Thoracic aorta (tissue), 2 donors: ENCODE measurements around the gene COLQ. TPM values are rescaled to one million over a fixed set of nuclear protein-coding genes. Genes with fewer than 3 reads are reported as not detected.
"Not testable (repeated sequence)": the region's sequence is repeated elsewhere in the genome, so short reads cannot be mapped to it uniquely, and the experiment has no call there.

Experiments
- ATAC-seq: fragments of 150-250 bp; one replicate; pipeline ENCODE4 v1.8.0; 2017; ENCODE audit warnings: low read depth; ENCODE audit not compliant: insufficient number of reproducible peaks, low FRiP score
- DNase-seq: peaks from one replicate; pipeline ENCODE4 v3.0.0-alpha.2; 2020; ENCODE audit warnings: low spot score
- H3K27ac ChIP-seq, 2 donors: fragments of 200-600 bp; sonication (generic); 1 replicate in 1 of 2; 2 replicates in 1 of 2; pipeline ENCODE4 v1.5.1; 2016; ENCODE audit warnings: mild to moderate bottlenecking in 2 of 2, moderate library complexity in 2 of 2
- H3K27me3 ChIP-seq: fragments of 200-600 bp; sonication (generic); replicated peaks from 2 replicates; pipeline ENCODE4 v1.6.0; 2016; ENCODE audit warnings: mild to moderate bottlenecking; ENCODE audit not compliant: insufficient read depth
- H3K36me3 ChIP-seq: fragments of 200-600 bp; sonication (generic); one replicate; pipeline ENCODE4 v1.5.1; 2016
- H3K4me1 ChIP-seq, 2 donors: fragments of 200-600 bp; sonication (generic); 1 replicate in 1 of 2; 2 replicates in 1 of 2; pipeline versions ENCODE4 v1.5.1 to v1.6.0; 2016; ENCODE audit warnings: low read depth in 2 of 2, mild to moderate bottlenecking in 1 of 2; ENCODE audit not compliant: control insufficient read depth in 1 of 2
- H3K4me3 ChIP-seq: fragments of 200-600 bp; sonication (generic); 2 replicates; pipeline ENCODE4 v1.5.1; 2016; ENCODE audit warnings: mild to moderate bottlenecking
- H3K9me3 ChIP-seq: fragments of 200-600 bp; sonication (generic); 2 replicates; pipeline ENCODE4 v1.5.1; 2016
- CTCF ChIP-seq: fragments of 200-600 bp; sonication (generic); IDR thresholded peaks from one replicate; pipeline ENCODE4 v1.5.1; 2019; ENCODE audit warnings: antibody characterized with exemption
- total RNA-seq, 2 donors: library from RNA; depleted of rRNA; stranded (reverse); fragments of >200 nt; gene quantifications; one replicate each; pipeline versions ENCODE4 v1.1.0 to v1.2.3, GENCODE V29; 2016

COLQ gene
- total RNA-seq, 2 donors from 2014 or later, result 3.2 to 9.3 TPM

DNA sequence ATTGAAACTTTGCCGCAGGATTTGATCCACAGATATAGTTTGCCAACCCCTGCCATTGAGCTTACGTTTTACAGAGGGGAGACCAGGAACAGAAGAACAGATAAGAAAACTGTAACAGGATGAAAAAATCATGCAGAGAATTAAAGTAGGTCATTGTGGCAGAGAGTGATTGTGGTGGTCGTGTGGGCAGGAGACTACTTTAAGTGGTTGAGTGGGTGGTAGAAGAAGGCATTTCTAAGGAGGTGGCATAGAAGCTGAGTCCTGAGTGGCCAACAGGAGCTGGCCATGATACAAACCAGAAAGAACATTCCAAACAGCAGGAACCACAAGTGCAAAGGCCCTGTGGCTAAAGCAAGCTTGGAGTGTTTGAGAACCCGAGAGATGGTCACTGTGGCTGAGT lies 34.5 kb downstream of the COLQ start:
- ATAC-seq, result no peak
- Histone ChIP-seq H3K27me3 (no peaks in the 10 kb centered on the region), H3K27ac (no peak overlapping the region), H3K4me1 (no peaks in the 10 kb centered on the region), H3K36me3 (peaks cover 8% of the 10 kb centered on the region), H3K9me3 (no peaks in the 10 kb centered on the region), H3K4me3 (no peak overlapping the region)
- DNase-seq, result no peak
- TF ChIP-seq CTCF, result no peak

GRCh38 chr3:15486020-15486419 lies 35.5 kb downstream of the COLQ start:
- DNase-seq (no peak), ATAC-seq (no peak)
- H3K36me3 ChIP-seq, result peaks cover 8% of the 10 kb centered on the region
- H3K9me3 ChIP-seq, result no peaks in the 10 kb centered on the region
- no peak overlapping the region for H3K4me3 ChIP-seq
- no peak overlapping the region for H3K27ac ChIP-seq
- no peaks in the 10 kb centered on the region for H3K27me3 ChIP-seq
- no peaks in the 10 kb centered on the region for H3K4me1 ChIP-seq
- TF ChIP-seq CTCF, result no peak

DNA sequence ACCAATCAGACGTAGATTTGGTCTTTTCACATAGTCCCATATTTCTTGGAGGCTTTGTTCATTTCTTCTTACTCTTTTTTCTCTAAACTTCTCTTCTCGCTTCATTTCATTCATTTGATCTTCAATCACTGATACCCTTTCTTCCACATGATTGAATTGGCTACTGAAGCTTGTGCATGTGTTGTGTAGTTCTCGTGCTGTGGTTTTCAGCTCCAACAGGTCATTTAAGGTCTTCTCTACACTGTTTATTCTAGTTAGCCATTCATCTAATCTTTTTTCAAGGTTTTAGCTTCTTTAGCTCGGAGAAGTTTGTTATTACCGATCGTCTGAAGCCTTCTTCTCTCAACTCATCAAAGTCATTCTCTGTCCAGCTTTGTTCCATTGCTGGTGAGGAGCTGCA lies 37.0 kb downstream of the COLQ start:
- H3K9me3 ChIP-seq, H3K4me3 ChIP-seq, DNase-seq, ATAC-seq, H3K4me1 ChIP-seq, H3K36me3 ChIP-seq, H3K27me3 ChIP-seq, H3K27ac ChIP-seq: not testable (repeated sequence)

GRCh38 chr3:15479400-15480224 lies 41.9 kb downstream of the COLQ start:
- Histone ChIP-seq H3K4me1 (no peaks in the 10 kb centered on the region), H3K27ac (no peak overlapping the region), H3K27me3 (no peaks in the 10 kb centered on the region), H3K4me3 (no peak overlapping the region), H3K9me3 (no peaks in the 10 kb centered on the region), H3K36me3 (no peaks in the 10 kb centered on the region)
- TF ChIP-seq CTCF, result no peak
- no peak for ATAC-seq
- DNase-seq, result no peak

GRCh38 chr3:15478640-15478979 lies 42.9 kb downstream of the COLQ start:
- no peaks in the 10 kb centered on the region for H3K4me1 ChIP-seq
- H3K36me3 ChIP-seq, result no peaks in the 10 kb centered on the region
- no peaks in the 10 kb centered on the region for H3K27me3 ChIP-seq
- no peak for TF ChIP-seq CTCF
- no peaks in the 10 kb centered on the region for H3K9me3 ChIP-seq
- ATAC-seq (no peak), DNase-seq (no peak)
- no peak overlapping the region for H3K27ac ChIP-seq
- no peak overlapping the region for H3K4me3 ChIP-seq
